HEK293 (cell line): ENCODE results near the gene FAM193A.
"Not testable (repeated sequence)": the region's sequence is repeated elsewhere in the genome, so short reads cannot be mapped to it uniquely, and the experiment has no call there.

Experiments
- CTCF ChIA-PET: fragments of 350-600 bp; formaldehyde crosslinking; extraction: SDS; loops from one replicate; lab custom pipeline; 2021; ENCODE audit warnings: antibody characterized with exemption; lab: Yijun Ruan, JAX
- POLR2A ChIA-PET: fragments of 300-600 bp; formaldehyde crosslinking; extraction: SDS; loops from one replicate; lab custom pipeline; 2020; ENCODE audit warnings: antibody characterized with exemption, inconsistent platforms; lab: Yijun Ruan, JAX
- H3K27ac ChIP-seq: fragments of 200-500 bp; sonication (Bioruptor generic); 2 replicates; pipeline ENCODE4 v1.5.1; 2014; ENCODE audit warnings: low read depth, low read length, control low read depth, inconsistent platforms; ENCODE audit errors: extremely low read depth
- H3K36me3 ChIP-seq, 2 experiments: fragments of 200-500 bp in 1 of 2; sonication (Bioruptor generic) in 1 of 2; 1 replicate in 1 of 2; 2 replicates in 1 of 2; pipeline ENCODE4 v1.5.1; 2014 to 2017; ENCODE audit warnings: inconsistent platforms in 2 of 2, low read length in 2 of 2; ENCODE audit not compliant: control insufficient read depth in 2 of 2, insufficient read depth in 1 of 2
- H3K4me1 ChIP-seq: fragments of 200-500 bp; sonication (Bioruptor generic); 2 replicates; pipeline ENCODE4 v1.5.1; 2014; ENCODE audit warnings: mild to moderate bottlenecking, low read length, inconsistent platforms; ENCODE audit not compliant: control insufficient read depth, insufficient read depth
- H3K4me3 ChIP-seq: 2 replicates; pipeline ENCODE4 v1.5.1; 2011; ENCODE audit warnings: low read depth, mild to moderate bottlenecking, control low read depth, low read length, moderate library complexity
- H3K9me3 ChIP-seq: fragments of 200-500 bp; sonication (Bioruptor generic); 2 replicates; pipeline ENCODE4 v1.5.1; 2014; ENCODE audit warnings: low read depth, low read length, inconsistent platforms; ENCODE audit not compliant: control insufficient read depth, insufficient read depth
- MEIS1 ChIP-seq: sonication (generic); formaldehyde crosslinking; IDR thresholded peaks from 2 replicates; pipeline ENCODE4 v1.8.1; 2022; ENCODE audit warnings: missing genetic modification reagents, mild to moderate bottlenecking, borderline replicate concordance
- PRDM4 ChIP-seq: fragments of 450-650 bp; formaldehyde crosslinking; IDR thresholded peaks from 2 replicates; pipeline ENCODE4 v1.5.1; 2017; ENCODE audit warnings: missing biosample characterization, missing genetic modification characterization
- TCF7L2 ChIP-seq: IDR thresholded peaks from 2 replicates; pipeline ENCODE4 v1.6.1; 2011; ENCODE audit warnings: low read depth, mild to moderate bottlenecking, inconsistent platforms, low read length, moderate library complexity, borderline replicate concordance
- ZBTB11 ChIP-seq: fragments of 450-650 bp; formaldehyde crosslinking; conservative IDR thresholded peaks from 2 replicates; pipeline ENCODE4 v1.5.1; 2016; ENCODE audit warnings: low read depth, missing biosample characterization, missing genetic modification characterization
- ZNF10 ChIP-seq: fragments of 450-650 bp; formaldehyde crosslinking; IDR thresholded peaks from 2 replicates; pipeline ENCODE4 v1.5.1; 2017; ENCODE audit warnings: missing biosample characterization, missing genetic modification characterization
- ZNF169 ChIP-seq: fragments of 450-650 bp; formaldehyde crosslinking; IDR thresholded peaks from 2 replicates; pipeline ENCODE4 v1.5.1; 2016; ENCODE audit warnings: missing biosample characterization, missing genetic modification characterization
- ZNF416 ChIP-seq: fragments of 450-650 bp; formaldehyde crosslinking; IDR thresholded peaks from 2 replicates; pipeline ENCODE4 v1.5.1; 2016; ENCODE audit warnings: missing biosample characterization, missing genetic modification characterization
- ZNF488 ChIP-seq: fragments of 450-650 bp; formaldehyde crosslinking; IDR thresholded peaks from 2 replicates; pipeline ENCODE4 v1.5.1; 2016; ENCODE audit warnings: missing biosample characterization, missing genetic modification characterization
- ZNF510 ChIP-seq: fragments of 450-650 bp; formaldehyde crosslinking; IDR thresholded peaks from 2 replicates; pipeline ENCODE4 v1.5.1; 2018; ENCODE audit warnings: mild to moderate bottlenecking, missing genetic modification characterization, missing biosample characterization; ENCODE audit not compliant: insufficient replicate concordance
- ZNF549 ChIP-seq: fragments of 450-650 bp; IDR thresholded peaks from 2 replicates; pipeline ENCODE4 v1.5.1; 2018; ENCODE audit warnings: missing biosample characterization, missing genetic modification characterization, mild to moderate bottlenecking, inconsistent platforms, moderate library complexity
- ZNF560 ChIP-seq: fragments of 450-650 bp; formaldehyde crosslinking; IDR thresholded peaks from 2 replicates; pipeline ENCODE4 v1.5.1; 2017; ENCODE audit warnings: missing biosample characterization, missing genetic modification characterization, borderline replicate concordance
- ZNF600 ChIP-seq: fragments of 450-650 bp; formaldehyde crosslinking; IDR thresholded peaks from 2 replicates; pipeline ENCODE4 v1.5.1; 2016; ENCODE audit warnings: missing biosample characterization, missing genetic modification characterization
- ZNF623 ChIP-seq: fragments of 450-650 bp; formaldehyde crosslinking; IDR thresholded peaks from 2 replicates; pipeline ENCODE4 v1.5.1; 2016; ENCODE audit warnings: missing biosample characterization, missing genetic modification characterization
- ZSCAN23 ChIP-seq: fragments of 450-650 bp; formaldehyde crosslinking; IDR thresholded peaks from 2 replicates; pipeline ENCODE4 v1.5.1; 2016; ENCODE audit warnings: missing biosample characterization, missing genetic modification characterization
- ZSCAN30 ChIP-seq: fragments of 450-650 bp; IDR thresholded peaks from 2 replicates; pipeline ENCODE4 v1.5.1; 2018; ENCODE audit warnings: missing biosample characterization, mild to moderate bottlenecking, missing genetic modification characterization, moderate library complexity
- ZSCAN5A ChIP-seq: fragments of 450-650 bp; formaldehyde crosslinking; IDR thresholded peaks from 2 replicates; pipeline ENCODE4 v1.5.1; 2016; ENCODE audit warnings: missing biosample characterization, missing genetic modification characterization

FAM193A gene

GRCh38 chr4:2723751-2724150, 187.3 kb downstream of the FAM193A start:
- H3K9me3 ChIP-seq: no peaks in the 10 kb centered on the region
- no peak for TF ChIP-seq ZNF169
- TF ChIP-seq ZBTB11 (tag by site-specific recombination): no peak
- TF ChIP-seq ZNF416: no peak
- POLR2A ChIA-PET: no interaction called here
- peaks cover 7 to 33% of the 10 kb centered on the region in 2 experiments; a peak in 2 of 3 replicates for H3K36me3 ChIP-seq
- CTCF ChIA-PET: no interaction called here
- no peak overlapping the region for H3K4me3 ChIP-seq
- H3K4me1 ChIP-seq: no peaks in the 10 kb centered on the region
- H3K27ac ChIP-seq: no peak overlapping the region

- Histone ChIP-seq H3K27ac (no peak overlapping the region), H3K9me3 (no peaks in the 10 kb centered on the region), H3K4me3 (no peak overlapping the region), H3K36me3 (peaks cover 1 to 34% of the 10 kb centered on the region in 2 experiments; a peak in 2 of 3 replicates), H3K4me1 (no peaks in the 10 kb centered on the region)
- TF ChIP-seq ZNF549 (tag by site-specific recombination) (no peak), ZNF10 (tag by site-specific recombination) (no peak), ZSCAN30 (tag by site-specific recombination) (no peak), ZNF623 (tag by site-specific recombination) (no peak), ZSCAN23 (tag by site-specific recombination) (no peak), ZNF488 (tag by site-specific recombination) (no peak), ZSCAN5A (tag by site-specific recombination) (no peak), MEIS1 (CRISPR knock-in tag) (no peak), ZNF600 (tag by site-specific recombination) (no peak), TCF7L2 (no peak)
- ChIA-PET POLR2A (no interaction called here), CTCF (no interaction called here)
These were observed 188.9 kb downstream of the FAM193A start for GRCh38 chr4:2725380-2725779.

GRCh38 chr4:2726881-2727280, 190.4 kb downstream of the FAM193A start:
- POLR2A ChIA-PET: interaction anchor here (0.7 kb wide), 1 partner anchor 157 kb away, joined by 4 read pairs; no protein-coding TSS in a partner anchor
- H3K9me3 ChIP-seq, CTCF ChIA-PET, H3K4me1 ChIP-seq, H3K4me3 ChIP-seq, H3K27ac ChIP-seq: not testable (repeated sequence)
- H3K36me3 ChIP-seq: peaks cover 0 to 29% of the 10 kb centered on the region in 2 experiments; a peak in 2 of 3 replicates

- no peaks in the 10 kb centered on the region for H3K9me3 ChIP-seq
- H3K4me3 ChIP-seq: no peak overlapping the region
- H3K27ac ChIP-seq: no peak overlapping the region
- H3K36me3 ChIP-seq: peaks cover 0 to 35% of the 10 kb centered on the region in 2 experiments; a peak in 2 of 3 replicates
- ChIA-PET POLR2A (interaction anchor here (0.6 kb wide), 2 partner anchors 9 to 466 kb away, joined by 3 to 4 read pairs; no protein-coding TSS in a partner anchor), CTCF (no interaction called here)
- H3K4me1 ChIP-seq: no peaks in the 10 kb centered on the region
- TF ChIP-seq ZNF560 (tag by site-specific recombination) (no peak), ZNF510 (tag by site-specific recombination) (no peak), PRDM4 (tag by site-specific recombination) (no peak)
These were observed 191.8 kb downstream of the FAM193A start for GRCh38 chr4:2728221-2728620.
